Erythroblast (primary cell): ENCODE results near the gene SPG21.

Experiments used
- GATA1 ChIP-seq: IDR thresholded peaks from 2 replicates; pipeline ENCODE4 v1.6.1; 2011; ENCODE audit warnings: low read depth, mild to moderate bottlenecking, control low read depth, low read length, moderate library complexity
- POLR2A ChIP-seq: IDR thresholded peaks from 2 replicates; pipeline ENCODE4 v1.6.1; 2011; ENCODE audit warnings: mild to moderate bottlenecking, low read length

DNA sequence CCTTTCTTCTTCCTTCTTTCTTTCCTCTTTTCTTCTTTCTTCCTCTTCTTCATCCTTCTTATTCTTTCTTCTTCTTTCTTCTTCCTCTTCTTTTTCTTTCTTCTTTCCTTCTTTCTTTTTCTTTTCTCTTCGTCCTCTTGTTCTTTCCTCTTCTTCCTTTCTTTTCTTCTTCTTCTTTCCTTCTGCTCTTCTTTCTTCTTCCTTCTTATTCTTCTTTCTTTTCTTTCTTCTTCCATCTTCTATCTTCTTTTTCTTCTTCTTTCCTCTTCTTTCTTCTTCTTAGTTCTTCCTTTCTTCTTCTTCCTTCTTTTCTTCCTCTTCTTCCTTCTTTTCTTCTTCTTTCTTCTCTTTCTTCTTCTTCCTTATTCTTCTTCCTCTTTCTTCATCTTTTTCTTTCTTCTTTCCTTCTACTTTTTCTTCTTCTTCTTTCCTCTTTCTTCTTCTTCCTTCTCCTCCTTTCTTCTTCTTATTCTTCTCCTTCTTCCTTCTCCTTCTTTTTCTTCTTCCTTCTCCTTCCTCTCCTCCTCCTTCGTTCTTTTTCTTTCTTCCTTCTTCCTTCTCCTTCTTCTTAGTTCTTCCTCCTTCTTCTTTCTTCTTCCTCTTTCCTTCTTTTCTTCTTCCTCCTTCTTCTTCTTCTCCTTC lies 37.8 kb downstream of the SPG21 start:
- no peak for TF ChIP-seq POLR2A
- no peak for TF ChIP-seq GATA1
